ENCODE results near the gene PCDHB11.
"Not testable (repeated sequence)": the region's sequence is repeated elsewhere in the genome, so short reads cannot be mapped to it uniquely, and the experiment has no call there.

DNA sequence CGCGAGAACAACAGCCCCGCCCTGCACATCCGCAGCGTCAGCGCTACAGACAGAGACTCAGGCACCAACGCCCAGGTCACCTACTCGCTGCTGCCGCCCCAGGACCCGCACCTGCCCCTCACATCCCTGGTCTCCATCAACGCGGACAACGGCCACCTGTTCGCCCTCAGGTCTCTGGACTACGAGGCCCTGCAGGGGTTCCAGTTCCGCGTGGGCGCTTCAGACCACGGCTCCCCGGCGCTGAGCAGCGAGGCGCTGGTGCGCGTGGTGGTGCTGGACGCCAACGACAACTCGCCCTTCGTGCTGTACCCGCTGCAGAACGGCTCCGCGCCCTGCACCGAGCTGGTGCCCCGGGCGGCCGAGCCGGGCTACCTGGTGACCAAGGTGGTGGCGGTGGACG lies 16.1 kb downstream of the PCDHB11 start:
- not testable (repeated sequence) for TF ChIP-seq EZH2 (IDR thresholded peaks at IDR 0.05; ENCODE audit: insufficient read depth, poor library complexity, severe bottlenecking); EZH2phosphoT487 (IDR thresholded peaks at IDR 0.05; ENCODE audit: insufficient read depth, low read depth)
